Stomach (tissue), 9 donors: ENCODE results near the gene RABGAP1L. TPM values are rescaled to one million over a fixed set of nuclear protein-coding genes. Genes with fewer than 3 reads are reported as not detected.

Experiments
- DNase-seq, 2 donors: peaks; one replicate each; pipeline versions ENCODE4 v3.0.0 to v3.0.0-alpha.2; 2013 to 2019
- H3K27ac ChIP-seq, 5 donors: fragments of 200-600 bp in 4 of 5; sonication (generic) in 4 of 5; one replicate each; pipeline ENCODE4 v1.5.1; 2013 to 2019; ENCODE audit warnings: mild to moderate bottlenecking in 1 of 5, moderate library complexity in 1 of 5
- H3K27me3 ChIP-seq, 3 donors: fragments of 200-600 bp; sonication (generic); one replicate each; pipeline ENCODE4 v1.5.1; 2017 to 2019; ENCODE audit warnings: mixed run types in 1 of 3
- H3K36me3 ChIP-seq, 4 donors: fragments of 200-600 bp; sonication (generic); 1 replicate in 3 of 4; 2 replicates in 1 of 4; pipeline ENCODE4 v1.5.1; 2016 to 2019
- H3K4me1 ChIP-seq, 4 donors: fragments of 200-600 bp; sonication (generic); one replicate each; pipeline ENCODE4 v1.5.1; 2016 to 2019
- H3K4me3 ChIP-seq, 4 donors: fragments of 200-600 bp; sonication (generic) in 3 of 4; one replicate each; pipeline ENCODE4 v1.5.1; 2016 to 2019; ENCODE audit warnings: mild to moderate bottlenecking in 1 of 4
- H3K9me3 ChIP-seq, 4 donors: fragments of 200-600 bp; sonication (generic); one replicate each; pipeline ENCODE4 v1.5.1; 2016 to 2019
- CTCF ChIP-seq, 7 experiments: fragments of 450-650 bp in 4 of 7; fragments of 200-600 bp in 3 of 7; sonication (generic) in 3 of 7; IDR thresholded peaks; one replicate each; pipeline ENCODE4 v1.5.1; 2016 to 2019; ENCODE audit warnings: antibody characterized with exemption in 7 of 7, control low read depth in 2 of 7, mild to moderate bottlenecking in 1 of 7
- EP300 ChIP-seq: sonication (generic); formaldehyde crosslinking; IDR thresholded peaks from one replicate; pipeline ENCODE4 v1.6.1; 2017; ENCODE audit warnings: antibody characterized with exemption
- POLR2A ChIP-seq, 4 donors: fragments of 450-650 bp; IDR thresholded peaks; one replicate each; pipeline ENCODE4 v1.6.1; 2016; ENCODE audit warnings: antibody characterized with exemption in 4 of 4, control low read depth in 2 of 4, mild to moderate bottlenecking in 1 of 4, moderate library complexity in 1 of 4
- POLR2AphosphoS5 ChIP-seq, 3 donors: sonication (generic); formaldehyde crosslinking; IDR thresholded peaks; one replicate each; pipeline ENCODE4 v1.6.1; 2016; ENCODE audit warnings: antibody characterized with exemption in 3 of 3
- WGBS, 5 donors: extraction: QIAGEN DNeasy Blood & Tissue Kit in 3 of 5; methylation state at CpG; one replicate each; pipeline versions ENCODE4 v1.1.5 to v1.1.7; 2013 to 2018; 5-methylcytosine and 5-hydroxymethylcytosine counted together
- intact Hi-C: fragments of 100-400 bp; cut with DNase I; formaldehyde crosslinking; loops from one replicate; pipeline ENCODE4 v1.15.1; 2023; ENCODE audit warnings: low total_unique reads
- polyA plus RNA-seq, 3 donors: library from polyadenylated mRNA; stranded (reverse); fragments of 200-250 nt; gene quantifications; one replicate each; pipeline ENCODE4 v1.2.3, GENCODE V29; 2013
- total RNA-seq, 5 donors: library from RNA; depleted of rRNA; stranded (reverse); fragments of >200 nt; gene quantifications; one replicate each; pipeline versions ENCODE4 v1.1.0 to v1.2.3, GENCODE V29; 2014 to 2016
- donor health status: healthy with polysubstance abuse.
- donor health status: Bipolar disorder and iron deficiency.
- donor health status: healthy.

The RABGAP1L gene
- total and polyA plus RNA-seq, 8 donors = 14.2 to 238 (median 57.9) TPM

DNA sequence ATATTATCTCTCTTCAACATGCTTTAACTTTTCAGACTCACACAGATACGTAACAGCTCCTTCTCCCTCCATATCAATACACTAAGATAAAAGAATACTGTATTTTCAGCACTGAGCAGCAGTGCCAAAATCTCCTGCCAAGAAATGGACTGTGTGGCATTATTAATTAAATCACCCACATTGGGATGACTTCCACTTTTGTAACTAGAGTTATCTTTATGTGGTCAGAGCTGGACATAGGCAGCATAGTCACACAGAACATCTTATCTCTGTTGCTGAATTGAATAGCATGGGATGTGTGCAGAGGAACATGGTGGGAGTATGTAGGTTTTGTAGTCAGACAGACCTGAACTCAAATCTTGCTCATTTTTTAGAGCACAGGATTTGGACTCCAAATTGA lies 799.1 kb downstream of the RABGAP1L start:
- Histone ChIP-seq H3K36me3 (peaks cover 0 to 24% (median 0%) of the 10 kb centered on the region in 4 donors), H3K27me3 (no peaks in the 10 kb centered on the region), H3K4me1 (peaks cover 13 to 34% (median 23%) of the 10 kb centered on the region in 4 donors), H3K4me3 (no peak overlapping the region), H3K9me3 (no peaks in the 10 kb centered on the region), H3K27ac (no peak overlapping the region)
- 37 to 70% (median 61%) methylated on average over 1 of the region's 1 CpG for WGBS, 5 donors
- intact Hi-C loops = no loop called here
- DNase-seq = no peak
- TF ChIP-seq CTCF (IDR thresholded peaks at IDR 0.05) = no peak
- TF ChIP-seq EP300 = no peak
- TF ChIP-seq POLR2A (IDR thresholded peaks at IDR 0.05) = no peak
- TF ChIP-seq POLR2AphosphoS5 (IDR thresholded peaks at IDR 0.05) = no peak

- WGBS, 5 donors = 88 to 98% (median 94%) methylated on average over 2 of the region's 2 CpGs
- no peak for TF ChIP-seq POLR2A (IDR thresholded peaks at IDR 0.05)
- no peak for TF ChIP-seq EP300
- no peak for TF ChIP-seq POLR2AphosphoS5 (IDR thresholded peaks at IDR 0.05)
- no peak for TF ChIP-seq CTCF (IDR thresholded peaks at IDR 0.05)
- Histone ChIP-seq H3K27me3 (no peaks in the 10 kb centered on the region), H3K27ac (no peak overlapping the region), H3K4me3 (no peak overlapping the region), H3K36me3 (peaks cover 0 to 24% (median 0%) of the 10 kb centered on the region in 4 donors), H3K4me1 (peaks cover 22 to 34% (median 27%) of the 10 kb centered on the region in 4 donors), H3K9me3 (no peaks in the 10 kb centered on the region)
- intact Hi-C loops = no loop called here
- DNase-seq = no peak
Observed at GRCh38 chr1:174960362-174960761, 801.0 kb downstream of the RABGAP1L start.

GRCh38 chr1:174963529-174964125 lies 804.3 kb downstream of the RABGAP1L start:
- DNase-seq = no peak
- TF ChIP-seq EP300 (no peak), POLR2A (IDR thresholded peaks at IDR 0.05) (no peak), POLR2AphosphoS5 (IDR thresholded peaks at IDR 0.05) (no peak), CTCF (IDR thresholded peaks at IDR 0.05) (no peak)
- intact Hi-C loops = no loop called here
- H3K4me3 ChIP-seq = no peak overlapping the region
- peak overlapping the region in 4 of 5 donors; percentile 70 to 81 (median 78) for H3K27ac ChIP-seq
- no peaks in the 10 kb centered on the region for H3K9me3 ChIP-seq
- 44 to 63% (median 57%) methylated on average over 2 of the region's 2 CpGs for WGBS, 5 donors
- H3K4me1 ChIP-seq = peaks cover 36 to 59% (median 52%) of the 10 kb centered on the region in 4 donors
- no peaks in the 10 kb centered on the region for H3K27me3 ChIP-seq
- peaks cover 0 to 9% (median 0%) of the 10 kb centered on the region in 4 donors for H3K36me3 ChIP-seq

GRCh38 chr1:174964261-174964971 lies 805.1 kb downstream of the RABGAP1L start:
- Histone ChIP-seq H3K9me3 (no peaks in the 10 kb centered on the region), H3K4me3 (peak overlapping the region in 1 of 4 donors; percentile 5), H3K27me3 (no peaks in the 10 kb centered on the region), H3K36me3 (peaks cover 0 to 5% (median 2%) of the 10 kb centered on the region in 4 donors), H3K27ac (peak overlapping the region; percentile 56 to 81 (median 77)), H3K4me1 (peaks cover 36 to 67% (median 60%) of the 10 kb centered on the region in 4 donors)
- TF ChIP-seq POLR2A (IDR thresholded peaks at IDR 0.05) = no peak
- peak; percentile 14 to 67 (median 60) for TF ChIP-seq POLR2AphosphoS5 (IDR thresholded peaks at IDR 0.05)
- peak in 1 of 2 donors; percentile 68 for DNase-seq
- intact Hi-C loops = no loop called here
- 29 to 36% (median 33%) methylated on average over 6 of the region's 6 CpGs for WGBS, 5 donors
